HG03108 (cell line): ENCODE measurements around the gene HHIPL2.

ENCODE experiments used
- ATAC-seq: cut with Tn5 transposase; IDR thresholded peaks from one replicate; pipeline ENCODE4 v1.9.1; 2021; ENCODE audit warnings: moderate library complexity; ENCODE audit not compliant: unreplicated experiment

The HHIPL2 gene

GRCh38 chr1:222547944-222548671, at the start of gene HHIPL2:
HHIPL2 (minus strand) TSS chr1:222548104; CDS start chr1:222548044, 60 bp downstream.
- no peak for ATAC-seq

GRCh38 chr1:222596696-222597095, 48.8 kb upstream of the HHIPL2 start:
- no peak for ATAC-seq

- ATAC-seq = no peak
Measured at GRCh38 chr1:222594789-222595188, 46.9 kb upstream of the HHIPL2 start.

GRCh38 chr1:222592171-222592570, 44.3 kb upstream of the HHIPL2 start:
- ATAC-seq = no peak

- peak; percentile 99 for ATAC-seq
Measured at GRCh38 chr1:222589462-222590302, 41.8 kb upstream of the HHIPL2 start, which contains the start of gene TAF1A. TAF1A (minus strand) TSS chr1:222589933.

- ATAC-seq = no peak
Measured at GRCh38 chr1:222588135-222588534, 40.2 kb upstream of the HHIPL2 start.

- no peak for ATAC-seq
Measured at GRCh38 chr1:222586842-222587241, 38.9 kb upstream of the HHIPL2 start.

- ATAC-seq = peak; percentile 84
Measured at GRCh38 chr1:222583079-222583478, 35.2 kb upstream of the HHIPL2 start.

- peak; percentile 37 for ATAC-seq
Measured at GRCh38 chr1:222582099-222582774, 34.3 kb upstream of the HHIPL2 start.

- no peak for ATAC-seq
Measured at GRCh38 chr1:222579316-222579715, 31.4 kb upstream of the HHIPL2 start.

GRCh38 chr1:222570837-222571236, 22.9 kb upstream of the HHIPL2 start:
- no peak for ATAC-seq

GRCh38 chr1:222561656-222562055, 13.8 kb upstream of the HHIPL2 start:
- no peak for ATAC-seq

- no peak for ATAC-seq
Measured at GRCh38 chr1:222557574-222557973, 9.7 kb upstream of the HHIPL2 start.

- no peak for ATAC-seq
Measured at GRCh38 chr1:222557148-222557547, 9.2 kb upstream of the HHIPL2 start.

GRCh38 chr1:222555992-222556615, 8.2 kb upstream of the HHIPL2 start:
- no peak for ATAC-seq

- ATAC-seq = no peak
Measured at GRCh38 chr1:222554177-222554576, 6.3 kb upstream of the HHIPL2 start.

- no peak for ATAC-seq
Measured at GRCh38 chr1:222552882-222553281, 5.0 kb upstream of the HHIPL2 start.

- ATAC-seq = no peak
Measured at GRCh38 chr1:222547260-222547614, 667 bp downstream of the HHIPL2 start.

GRCh38 chr1:222546548-222547259, 1.2 kb downstream of the HHIPL2 start:
- no peak for ATAC-seq

GRCh38 chr1:222546091-222546490, 1.8 kb downstream of the HHIPL2 start:
- ATAC-seq = no peak
